ENCODE measurements around the gene NFIA.

- peak; percentile 46; the same call in 1 of the 2 replicates for TF ChIP-seq POLR2AphosphoS5 (IDR thresholded peaks at IDR 0.05; ENCODE audit: borderline replicate concordance, low read depth, low read length)
- no peak for TF ChIP-seq EZH2 (IDR thresholded peaks at IDR 0.05)
Observed at GRCh38 chr1:61079898-61080336, 2.4 kb upstream of the NFIA start.
